Stimulated activated naive CD8-positive, alpha-beta T cell treated with anti-CD3 and anti-CD28 coated beads, Interleukin-15, amount 100 ng/mL, for 72 hours (primary cell): Measurements from ENCODE around the gene GPBAR1.

ENCODE experiments used
- ATAC-seq: fragments of 150-1000 bp; cut with Tn5 transposase; 2 replicates; pipeline ENCODE4 v1.10.0; 2021; ENCODE audit warnings: mild to moderate bottlenecking, moderate library complexity
- DNase-seq, 2 donors: peaks; one replicate each; pipeline ENCODE4 v3.0.0; 2021 to 2022
- H3K27ac Mint-ChIP-seq, 2 donors: one replicate each; pipeline ENCODE4 v1.8.0; 2022; ENCODE audit warnings: mild to moderate bottlenecking in 2 of 2, mixed read lengths in 2 of 2, moderate library complexity in 2 of 2
- H3K27me3 Mint-ChIP-seq: one replicate; pipeline ENCODE4 v1.8.0; 2022; ENCODE audit warnings: mixed read lengths
- H3K4me1 Mint-ChIP-seq: one replicate; pipeline ENCODE4 v1.8.0; 2022; ENCODE audit warnings: mild to moderate bottlenecking, mixed read lengths
- H3K4me3 Mint-ChIP-seq, 2 donors: one replicate each; pipeline ENCODE4 v1.8.0; 2022; ENCODE audit warnings: mild to moderate bottlenecking in 2 of 2, mixed read lengths in 2 of 2, moderate library complexity in 1 of 2
- H3K9me3 Mint-ChIP-seq, 2 donors: one replicate each; pipeline ENCODE4 v1.8.0; 2022; ENCODE audit warnings: mixed read lengths in 2 of 2

Gene GPBAR1

GRCh38 chr2:218260742-218261422 lies at the start of gene GPBAR1:
Gene GPBAR1, plus strand, starts transcription at chr2:218261015. Its CDS starts 1,710 bp downstream, at chr2:218262725.
- Mint-ChIP-seq H3K4me1 (peaks cover 64% of the 10 kb centered on the region), H3K9me3 (no peaks in the 10 kb centered on the region), H3K27me3 (no peaks in the 10 kb centered on the region), H3K4me3 (no peak within 1 kb of the TSS), H3K27ac (peak within 1 kb of the TSS; percentile 52 to 96)
- no peak for DNase-seq
- ATAC-seq: no peak

DNA sequence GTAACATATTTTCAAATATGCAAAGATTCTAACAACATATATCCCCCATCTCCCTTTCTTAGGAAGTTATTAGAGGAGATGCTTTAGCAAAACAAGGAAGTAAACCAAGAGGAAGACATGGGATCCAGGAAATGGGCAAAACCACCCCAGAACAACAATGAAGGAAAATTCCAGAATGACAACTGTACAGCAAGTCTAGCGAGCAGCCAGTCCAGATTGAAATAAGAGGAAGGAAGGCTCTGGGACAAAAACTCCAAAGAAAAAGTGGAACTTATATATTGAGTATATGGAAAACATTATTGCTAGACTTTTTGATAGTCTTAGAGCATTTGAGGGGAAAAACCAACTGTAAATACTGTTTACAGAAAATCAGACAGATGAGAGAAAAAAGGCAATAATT lies 46.7 kb upstream of the GPBAR1 start:
- DNase-seq (no peak), ATAC-seq (no peak)
- no peaks in the 10 kb centered on the region for H3K27me3 Mint-ChIP-seq
- H3K27ac Mint-ChIP-seq: no peak overlapping the region
- H3K4me3 Mint-ChIP-seq: no peak overlapping the region
- peaks cover 8 to 9% of the 10 kb centered on the region in 2 donors for H3K9me3 Mint-ChIP-seq
- peaks cover 12% of the 10 kb centered on the region for H3K4me1 Mint-ChIP-seq

- H3K27ac Mint-ChIP-seq: peak overlapping the region; percentile 93 to 95
- H3K27me3 Mint-ChIP-seq: no peaks in the 10 kb centered on the region
Observed at GRCh38 chr2:218216336-218216673, 44.5 kb upstream of the GPBAR1 start.

GRCh38 chr2:218216674-218217359 lies 44.0 kb upstream of the GPBAR1 start, which contains the start of gene ARPC2:
Gene ARPC2, plus strand, starts transcription at chr2:218217189. Its CDS starts 282 bp downstream, at chr2:218217471.
- H3K27ac Mint-ChIP-seq: peak within 1 kb of the TSS; percentile 98 to 99
- ATAC-seq (peak; percentile 77), DNase-seq (peak; percentile 94 to 96)
- peak within 1 kb of the TSS; percentile 90 to 94 for H3K4me3 Mint-ChIP-seq
- no peaks in the 10 kb centered on the region for H3K27me3 Mint-ChIP-seq
- no peaks in the 10 kb centered on the region for H3K9me3 Mint-ChIP-seq
- peaks cover 31% of the 10 kb centered on the region for H3K4me1 Mint-ChIP-seq

More at GRCh38 chr2:218216336-218216673, 44.5 kb upstream of the GPBAR1 start:
- peaks cover 26% of the 10 kb centered on the region for H3K4me1 Mint-ChIP-seq
- DNase-seq (no peak), ATAC-seq (no peak)
- H3K9me3 Mint-ChIP-seq: no peaks in the 10 kb centered on the region
- H3K4me3 Mint-ChIP-seq: peak overlapping the region; percentile 90 to 94

- peak; percentile 85 for ATAC-seq
- DNase-seq: peak; percentile 80 to 87
- H3K4me3 Mint-ChIP-seq: peak overlapping the region; percentile 90 to 94
- H3K27ac Mint-ChIP-seq: peak overlapping the region; percentile 98 to 99
- no peaks in the 10 kb centered on the region for H3K27me3 Mint-ChIP-seq
- H3K9me3 Mint-ChIP-seq: no peaks in the 10 kb centered on the region
- peaks cover 39% of the 10 kb centered on the region for H3K4me1 Mint-ChIP-seq
Observed at GRCh38 chr2:218217360-218218267, 43.2 kb upstream of the GPBAR1 start.

- Mint-ChIP-seq H3K9me3 (no peaks in the 10 kb centered on the region), H3K27ac (peak overlapping the region; percentile 98 to 99), H3K4me3 (peak overlapping the region; percentile 90 to 94), H3K4me1 (peaks cover 48% of the 10 kb centered on the region), H3K27me3 (no peaks in the 10 kb centered on the region)
- ATAC-seq (peak; percentile 54), DNase-seq (peak; percentile 17 to 43)
Observed at GRCh38 chr2:218218268-218219185, 42.3 kb upstream of the GPBAR1 start.

GRCh38 chr2:218219934-218220333 lies 40.9 kb upstream of the GPBAR1 start:
- ATAC-seq: no peak
- Mint-ChIP-seq H3K27ac (peak overlapping the region; percentile 74 to 91), H3K4me1 (peaks cover 62% of the 10 kb centered on the region)

DNA sequence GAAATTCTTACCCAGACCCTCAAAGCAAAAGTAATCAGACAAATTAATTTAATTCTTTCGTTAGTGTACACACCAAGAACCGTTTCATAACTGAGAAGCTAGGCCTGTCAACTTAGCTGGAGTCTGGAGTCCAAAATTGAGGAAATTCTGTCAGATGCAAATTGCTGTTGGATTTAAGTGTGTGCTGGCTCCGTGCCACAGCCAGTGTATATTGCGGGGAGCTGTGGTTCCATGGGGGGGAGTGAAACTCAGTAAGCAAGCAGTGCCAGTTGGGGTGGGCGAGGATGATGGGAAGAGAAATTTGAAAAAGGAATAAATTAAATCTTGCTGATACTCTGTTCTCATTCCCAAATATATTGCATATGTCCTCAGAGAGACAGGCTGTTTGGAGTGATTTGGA lies 39.8 kb upstream of the GPBAR1 start:
- Mint-ChIP-seq H3K4me1 (peaks cover 71% of the 10 kb centered on the region), H3K4me3 (peak overlapping the region; percentile 90 to 94), H3K27ac (peak overlapping the region in 1 of 2 donors; percentile 83), H3K9me3 (no peaks in the 10 kb centered on the region), H3K27me3 (no peaks in the 10 kb centered on the region)
- ATAC-seq (no peak), DNase-seq (no peak)

More at GRCh38 chr2:218219934-218220333, 40.9 kb upstream of the GPBAR1 start:
- Mint-ChIP-seq H3K27me3 (no peaks in the 10 kb centered on the region), H3K9me3 (no peaks in the 10 kb centered on the region), H3K4me3 (peak overlapping the region; percentile 90 to 94)
- no peak for DNase-seq

- ATAC-seq: peak; percentile 62
- peaks cover 81% of the 10 kb centered on the region for H3K4me1 Mint-ChIP-seq
- H3K27me3 Mint-ChIP-seq: no peaks in the 10 kb centered on the region
- DNase-seq: no peak
- H3K4me3 Mint-ChIP-seq: peak overlapping the region; percentile 44 to 70
- no peak overlapping the region for H3K27ac Mint-ChIP-seq
- no peaks in the 10 kb centered on the region for H3K9me3 Mint-ChIP-seq
Observed at GRCh38 chr2:218223046-218223445, 37.8 kb upstream of the GPBAR1 start.

DNA sequence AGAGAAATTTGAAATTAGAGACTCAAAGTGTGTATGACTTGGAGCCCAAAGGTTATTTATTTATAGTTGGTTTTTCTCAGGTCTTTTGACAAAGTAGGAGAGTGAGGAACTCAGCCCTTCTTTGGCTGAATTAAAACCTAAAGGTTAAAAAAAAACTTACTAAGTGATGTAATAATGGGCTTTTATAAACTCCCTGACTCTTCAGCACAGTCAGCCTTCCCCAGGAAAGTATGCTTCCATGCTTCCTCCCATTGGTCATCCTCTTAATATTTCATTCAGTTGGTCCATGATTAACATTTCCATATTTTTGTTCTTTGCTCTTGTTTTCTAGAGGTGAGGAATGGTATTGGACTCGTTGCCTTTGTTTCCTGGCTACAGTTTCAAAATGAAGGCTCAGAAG lies 36.6 kb upstream of the GPBAR1 start:
- Mint-ChIP-seq H3K9me3 (no peaks in the 10 kb centered on the region), H3K4me3 (peak overlapping the region; percentile 54 to 70), H3K27me3 (no peaks in the 10 kb centered on the region), H3K4me1 (peaks cover 93% of the 10 kb centered on the region), H3K27ac (peak overlapping the region; percentile 3 to 83)
- no peak for ATAC-seq
- no peak for DNase-seq

DNA sequence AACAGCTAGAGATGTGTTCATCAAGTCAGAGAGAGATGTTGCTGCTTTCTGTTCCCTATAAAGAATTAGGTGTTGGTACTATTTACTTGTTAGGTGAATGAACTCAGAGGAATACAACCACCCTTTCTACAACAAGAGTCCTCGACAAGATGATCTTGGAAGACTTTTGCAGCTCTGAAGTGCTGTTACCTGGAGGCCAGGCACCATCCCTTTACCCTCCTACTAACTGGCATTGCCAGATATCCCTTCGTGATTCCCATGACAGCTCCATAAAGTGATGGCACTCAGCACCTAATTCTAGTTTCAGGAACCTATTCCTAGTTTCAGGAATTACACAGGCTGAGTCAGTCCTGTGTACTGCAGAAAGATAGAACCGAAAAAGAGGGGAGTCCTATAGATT lies 33.9 kb upstream of the GPBAR1 start:
- Mint-ChIP-seq H3K27ac (peak overlapping the region; percentile 23 to 87), H3K4me3 (peak overlapping the region; percentile 59), H3K4me1 (peaks cover 96% of the 10 kb centered on the region), H3K9me3 (no peaks in the 10 kb centered on the region), H3K27me3 (no peaks in the 10 kb centered on the region)
- DNase-seq: no peak
- ATAC-seq: no peak

- Mint-ChIP-seq H3K27me3 (no peaks in the 10 kb centered on the region), H3K27ac (peak overlapping the region; percentile 27 to 52), H3K4me3 (peak overlapping the region; percentile 68 to 70), H3K9me3 (no peaks in the 10 kb centered on the region), H3K4me1 (peaks cover 90% of the 10 kb centered on the region)
- ATAC-seq (no peak), DNase-seq (no peak)
Observed at GRCh38 chr2:218228366-218229090, 32.3 kb upstream of the GPBAR1 start.

- ATAC-seq (peak; percentile 91), DNase-seq (peak; percentile 26 to 49)
- H3K27ac Mint-ChIP-seq: peak overlapping the region; percentile 65 to 80
- H3K4me1 Mint-ChIP-seq: peaks cover 84% of the 10 kb centered on the region
- no peaks in the 10 kb centered on the region for H3K27me3 Mint-ChIP-seq
- no peaks in the 10 kb centered on the region for H3K9me3 Mint-ChIP-seq
- peak overlapping the region; percentile 68 to 70 for H3K4me3 Mint-ChIP-seq
Observed at GRCh38 chr2:218229239-218229638, 31.6 kb upstream of the GPBAR1 start.

DNA sequence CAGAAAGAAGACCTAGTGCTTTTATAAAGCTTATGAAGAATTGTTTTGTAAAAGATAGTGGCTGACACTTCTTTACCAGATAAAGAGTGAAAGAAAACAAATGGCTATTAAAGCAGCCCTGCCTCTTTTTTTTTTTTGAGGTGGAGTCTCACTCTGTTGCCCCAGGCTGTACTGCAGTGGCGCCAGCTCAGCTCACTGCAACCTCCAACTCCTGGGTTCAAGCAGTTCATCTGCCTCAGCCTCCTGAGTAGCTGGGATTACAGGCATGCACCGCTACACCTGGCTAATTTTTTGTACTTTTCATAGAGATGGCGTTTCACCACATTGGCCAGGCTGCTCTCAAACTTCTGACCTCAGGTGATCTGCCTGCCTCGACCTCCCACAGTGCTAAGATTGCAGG lies 31.0 kb upstream of the GPBAR1 start:
- H3K4me3 Mint-ChIP-seq: peak overlapping the region; percentile 31 to 70
- ATAC-seq (no peak), DNase-seq (no peak)
- no peaks in the 10 kb centered on the region for H3K9me3 Mint-ChIP-seq
- H3K27ac Mint-ChIP-seq: peak overlapping the region; percentile 63 to 89
- H3K4me1 Mint-ChIP-seq: peaks cover 78% of the 10 kb centered on the region
- H3K27me3 Mint-ChIP-seq: no peaks in the 10 kb centered on the region
